D721Med (cell line): ENCODE measurements around the gene FAF1.

Source experiments
- DNase-seq: peaks from one replicate; pipeline ENCODE4 v3.0.0; 2011; ENCODE audit warnings: low spot score; ENCODE audit not compliant: insufficient read length
- FAIRE-seq: peaks from 2 replicates; lab custom pipeline; 2011; peaks lifted over from hg19 to GRCh38; lab: Jason Lieb, UNC
- TF ChIP-seq, protein P1 (sequence below): IDR thresholded peaks from 2 replicates; pipeline ENCODE4 v1.5.1; 2012; ENCODE audit warnings: mild to moderate bottlenecking, control low read depth; ENCODE audit not compliant: insufficient read depth; ENCODE audit errors: missing control alignments

FAF1 gene

DNA sequence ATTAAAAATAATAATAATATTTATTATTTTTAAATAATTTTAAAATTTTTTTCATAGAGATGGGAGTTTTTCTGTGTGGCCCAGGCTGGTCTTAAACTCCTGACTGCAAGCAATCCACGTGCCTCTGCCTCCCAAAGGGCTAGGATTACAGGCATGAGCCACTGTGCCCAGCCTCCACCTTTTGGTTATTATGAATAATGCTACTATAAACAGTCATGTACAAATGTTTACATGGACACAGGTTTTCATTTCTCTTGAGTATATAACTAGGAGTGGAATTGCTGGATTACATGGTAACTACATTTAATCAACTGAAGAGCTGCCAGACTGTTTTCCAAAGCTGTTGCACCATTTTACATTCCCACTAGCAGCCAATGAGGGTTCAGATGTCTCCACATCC lies 433.6 kb downstream of the FAF1 start:
- TF ChIP-seq, protein P1, sequence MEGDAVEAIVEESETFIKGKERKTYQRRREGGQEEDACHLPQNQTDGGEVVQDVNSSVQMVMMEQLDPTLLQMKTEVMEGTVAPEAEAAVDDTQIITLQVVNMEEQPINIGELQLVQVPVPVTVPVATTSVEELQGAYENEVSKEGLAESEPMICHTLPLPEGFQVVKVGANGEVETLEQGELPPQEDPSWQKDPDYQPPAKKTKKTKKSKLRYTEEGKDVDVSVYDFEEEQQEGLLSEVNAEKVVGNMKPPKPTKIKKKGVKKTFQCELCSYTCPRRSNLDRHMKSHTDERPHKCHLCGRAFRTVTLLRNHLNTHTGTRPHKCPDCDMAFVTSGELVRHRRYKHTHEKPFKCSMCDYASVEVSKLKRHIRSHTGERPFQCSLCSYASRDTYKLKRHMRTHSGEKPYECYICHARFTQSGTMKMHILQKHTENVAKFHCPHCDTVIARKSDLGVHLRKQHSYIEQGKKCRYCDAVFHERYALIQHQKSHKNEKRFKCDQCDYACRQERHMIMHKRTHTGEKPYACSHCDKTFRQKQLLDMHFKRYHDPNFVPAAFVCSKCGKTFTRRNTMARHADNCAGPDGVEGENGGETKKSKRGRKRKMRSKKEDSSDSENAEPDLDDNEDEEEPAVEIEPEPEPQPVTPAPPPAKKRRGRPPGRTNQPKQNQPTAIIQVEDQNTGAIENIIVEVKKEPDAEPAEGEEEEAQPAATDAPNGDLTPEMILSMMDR, result no peak
- FAIRE-seq (no peak), DNase-seq (no peak)

DNA sequence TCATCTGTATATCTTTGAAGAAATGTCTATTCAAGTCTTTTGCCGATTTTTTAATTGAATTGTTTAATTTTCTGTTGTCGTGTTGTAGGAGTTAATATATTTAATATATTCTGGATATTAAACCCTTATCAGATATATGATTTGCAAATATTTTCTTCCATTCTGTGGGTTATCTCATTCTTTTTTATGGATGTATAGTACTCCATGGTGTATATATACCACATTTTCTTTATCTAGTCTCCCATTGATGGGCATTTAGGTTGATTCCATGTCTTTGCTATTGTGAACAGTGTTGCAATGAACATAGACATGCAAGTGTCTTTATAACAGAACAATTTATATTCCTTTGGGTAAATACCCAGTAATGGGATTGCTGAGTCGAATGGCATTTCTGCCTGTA lies 436.5 kb downstream of the FAF1 start:
- no peak for FAIRE-seq
- TF ChIP-seq, protein P1, result no peak
- no peak for DNase-seq

DNA sequence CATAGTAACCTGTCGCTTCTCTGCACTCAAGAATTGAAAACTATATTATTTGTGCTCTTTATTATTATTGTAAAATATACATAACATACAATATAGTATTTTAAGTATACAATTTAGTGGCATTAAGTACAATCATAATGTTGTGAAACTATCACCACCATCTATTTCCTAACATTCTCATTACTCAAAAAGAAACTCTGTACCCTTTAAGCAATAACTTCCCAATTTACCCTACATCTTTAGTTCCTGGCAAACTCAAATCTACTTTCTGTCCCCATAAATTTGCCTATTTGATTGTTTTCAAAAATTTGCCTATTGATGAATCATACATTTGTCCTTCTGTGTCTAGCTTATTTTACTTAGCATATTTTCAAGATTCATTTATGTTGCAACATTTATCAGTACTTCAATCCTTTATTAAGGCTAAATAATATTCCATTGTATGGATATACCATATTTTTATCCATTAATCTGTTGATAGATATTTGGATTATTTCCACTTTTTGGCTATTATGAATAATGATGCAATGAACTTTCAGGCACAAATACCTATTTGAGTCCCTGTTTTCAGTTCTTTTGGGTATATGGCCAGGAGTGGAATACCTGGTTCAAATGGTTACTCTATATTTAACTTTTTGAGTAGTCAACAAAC lies 437.2 kb downstream of the FAF1 start:
- TF ChIP-seq, protein P1, result no peak
- FAIRE-seq (no peak), DNase-seq (no peak)

DNA sequence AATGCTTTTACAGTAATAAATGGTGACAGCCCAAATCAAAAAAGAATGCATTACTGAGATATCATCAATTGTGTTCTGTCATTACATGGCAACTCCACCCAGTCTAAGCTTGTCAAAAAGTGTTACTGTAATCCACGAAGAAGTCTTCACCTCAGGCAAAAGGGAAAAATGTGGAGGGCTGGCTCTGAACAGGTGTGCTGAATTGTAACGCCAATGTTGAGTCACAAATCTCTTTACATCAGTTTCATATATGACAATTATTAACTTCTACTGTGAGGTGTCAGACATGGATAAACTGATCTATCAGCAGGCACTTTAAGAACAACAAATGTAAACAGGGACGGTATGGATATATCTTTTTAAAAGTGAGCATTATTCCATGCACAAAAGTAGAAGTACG lies 438.4 kb downstream of the FAF1 start:
- TF ChIP-seq, protein P1, result no peak
- DNase-seq, result no peak
- no peak for FAIRE-seq

DNA sequence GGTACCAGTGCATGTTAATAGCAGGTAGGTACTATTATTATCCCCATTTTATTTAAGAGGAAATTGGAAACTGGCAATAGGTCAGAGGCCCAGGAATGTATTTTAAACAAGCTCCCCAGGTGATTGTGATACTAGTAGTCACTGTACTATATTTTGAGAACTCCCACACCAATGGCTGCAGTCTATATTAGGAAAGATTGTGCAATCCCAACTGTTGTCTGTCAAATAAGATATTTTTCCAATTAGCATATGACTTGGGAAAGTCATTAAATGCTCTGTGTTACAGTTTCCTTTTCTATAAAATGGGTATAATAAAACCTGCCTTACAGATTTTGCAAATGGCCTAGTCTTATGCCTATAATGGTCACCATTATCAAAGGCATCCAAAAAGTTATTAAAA lies 442.6 kb downstream of the FAF1 start:
- FAIRE-seq (no peak), DNase-seq (no peak)

DNA sequence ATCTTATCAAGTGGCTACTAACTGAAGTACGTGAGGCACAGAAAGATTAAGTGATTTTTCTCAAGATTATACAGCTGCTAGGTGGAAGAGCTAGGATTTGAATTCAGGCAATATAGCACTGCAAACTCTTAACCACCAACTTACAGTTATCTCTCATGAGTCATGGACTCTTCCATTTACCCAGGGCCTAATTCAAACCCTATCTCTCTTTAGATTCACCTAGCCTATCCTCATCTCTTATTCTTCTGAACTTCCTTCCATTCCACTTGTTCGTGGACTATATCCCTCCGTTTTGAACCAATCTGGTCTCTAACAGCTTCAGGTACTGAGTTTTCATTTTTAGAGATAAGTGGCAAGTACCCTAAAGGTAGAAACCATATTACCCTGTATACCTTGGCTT lies 444.0 kb downstream of the FAF1 start:
- TF ChIP-seq, protein P1, result no peak
- DNase-seq (no peak), FAIRE-seq (no peak)

More for the DNA sequence above, 442.6 kb downstream of the FAF1 start:
- TF ChIP-seq, protein P1, result no peak

DNA sequence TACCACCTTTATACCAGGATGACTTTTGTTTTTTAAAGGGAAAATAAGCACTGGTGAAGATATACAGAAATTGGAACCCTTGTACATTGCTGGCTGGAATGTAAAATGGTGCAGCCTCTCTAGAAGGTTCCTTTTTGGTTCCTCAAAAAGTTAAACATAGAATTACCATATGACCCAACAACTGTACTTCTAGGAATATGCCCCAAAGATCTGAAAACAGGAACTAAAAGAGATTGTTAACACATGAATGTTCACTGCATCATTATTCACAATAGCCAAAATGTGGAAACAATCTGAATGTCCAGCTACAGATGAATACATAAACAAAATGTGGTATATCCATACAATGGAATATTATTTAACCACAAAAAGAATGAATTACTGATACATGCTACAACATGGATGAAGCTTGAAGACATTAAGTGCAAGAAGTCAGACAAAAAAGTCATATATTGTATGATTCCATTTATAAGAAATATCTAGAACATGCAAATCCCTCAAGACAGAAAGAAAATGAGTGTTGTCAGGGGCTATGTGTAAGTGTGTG lies 452.0 kb downstream of the FAF1 start:
- TF ChIP-seq, protein P1, result no peak
- DNase-seq (no peak), FAIRE-seq (no peak)
